ENCODE data around the gene ZNF705A.
"Not testable (repeated sequence)": the region's sequence is repeated elsewhere in the genome, so short reads cannot be mapped to it uniquely, and the experiment has no call there.

Gene ZNF705A

GRCh38 chr12:8156845-8157244, at the start of gene ZNF705A:
ZNF705A (plus strand) TSS chr12:8157015; CDS start chr12:8172626, 15,611 bp downstream.
- peak; percentile 78 to 80 for DNase-seq

- DNase-seq: peak; percentile 74 to 75
Observed at GRCh38 chr12:8108808-8109398, 47.9 kb upstream of the ZNF705A start.

GRCh38 chr12:8113117-8113516, 43.7 kb upstream of the ZNF705A start:
- not testable (repeated sequence) for DNase-seq

- no peak for DNase-seq
Observed at GRCh38 chr12:8120072-8120713, 36.6 kb upstream of the ZNF705A start.

GRCh38 chr12:8123124-8123912, 33.5 kb upstream of the ZNF705A start, which contains the start of gene CLEC4A:
CLEC4A (plus strand) TSS chr12:8123617; CDS start chr12:8123879, 262 bp downstream.
- DNase-seq: peak; percentile 42 to 51

GRCh38 chr12:8127138-8127537, 29.7 kb upstream of the ZNF705A start:
- no peak for DNase-seq

- not testable (repeated sequence) for DNase-seq
Observed at GRCh38 chr12:8133636-8134397, 23.0 kb upstream of the ZNF705A start.

- DNase-seq: not testable (repeated sequence)
Observed at GRCh38 chr12:8134398-8134930, 22.4 kb upstream of the ZNF705A start.

GRCh38 chr12:8141647-8142046, 15.2 kb upstream of the ZNF705A start:
- DNase-seq: not testable (repeated sequence)

- DNase-seq: no peak
Observed at GRCh38 chr12:8143261-8143660, 13.6 kb upstream of the ZNF705A start.

- DNase-seq: no peak
Observed at GRCh38 chr12:8145754-8146441, 10.9 kb upstream of the ZNF705A start.

GRCh38 chr12:8146442-8146771, 10.4 kb upstream of the ZNF705A start:
- DNase-seq: no peak

GRCh38 chr12:8154526-8154925, 2.3 kb upstream of the ZNF705A start:
- no peak for DNase-seq

GRCh38 chr12:8156416-8156815, 399 bp upstream of the ZNF705A start:
- DNase-seq: peak in 1 of 2 experiments; percentile 24

GRCh38 chr12:8157484-8158198, 826 bp downstream of the ZNF705A start:
- no peak for DNase-seq

GRCh38 chr12:8172911-8173310, 16.1 kb downstream of the ZNF705A start:
- DNase-seq: not testable (repeated sequence)

- DNase-seq: peak; percentile 22 to 36
Observed at GRCh38 chr12:8179989-8180585, 23.3 kb downstream of the ZNF705A start.

- not testable (repeated sequence) for DNase-seq
Observed at GRCh38 chr12:8181271-8181670, 24.5 kb downstream of the ZNF705A start.

- not testable (repeated sequence) for DNase-seq
Observed at GRCh38 chr12:8182923-8183322, 26.1 kb downstream of the ZNF705A start.

GRCh38 chr12:8183346-8183745, 26.5 kb downstream of the ZNF705A start:
- DNase-seq: not testable (repeated sequence)

- not testable (repeated sequence) for DNase-seq
Observed at GRCh38 chr12:8184206-8184605, 27.4 kb downstream of the ZNF705A start.

All from AML-193 (cell line).